SH-SY5Y (cell line): ENCODE measurements around the gene SLC25A48.

Experiments
- GATA2 ChIP-seq: IDR thresholded peaks from 2 replicates; pipeline ENCODE4 v1.6.1; 2011; ENCODE audit warnings: mild to moderate bottlenecking, low read depth, low read length
- GATA3 ChIP-seq: IDR thresholded peaks from 2 replicates; pipeline ENCODE4 v1.6.1; 2011; ENCODE audit warnings: low read depth, mild to moderate bottlenecking, low read length, moderate library complexity

DNA sequence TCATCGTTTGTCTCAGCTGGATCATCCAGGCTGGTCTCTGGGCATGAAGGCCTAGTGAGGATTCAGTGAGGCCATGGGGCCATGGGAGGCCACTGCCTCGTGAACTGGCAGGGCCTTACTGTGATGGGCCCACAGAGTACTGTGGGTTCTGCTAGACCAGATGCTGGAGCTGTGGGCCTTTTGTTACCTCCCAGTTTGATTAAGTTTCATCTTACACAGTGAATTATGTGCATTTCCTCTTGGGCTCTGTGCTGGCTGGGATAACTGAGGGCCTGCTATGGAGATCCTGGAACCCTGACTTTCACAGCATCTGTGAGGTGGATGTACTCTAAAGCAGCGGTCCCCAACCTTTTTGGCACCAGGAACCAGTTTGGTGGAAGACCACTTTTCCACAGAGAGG lies 19.7 kb upstream of the SLC25A48 start:
- TF ChIP-seq GATA3 (no peak), GATA2 (no peak)
